ENCODE data around the gene NOP14. TPM values are rescaled to one million over a fixed set of nuclear protein-coding genes. Genes with fewer than 3 reads are reported as not detected.

NOP14 gene
- total and polyA plus RNA-seq, 2 of the 8 experiments (the other 6 are each of a cell fraction or from before 2014, with no cell fraction given), result 8.6 to 45.3 TPM

DNA sequence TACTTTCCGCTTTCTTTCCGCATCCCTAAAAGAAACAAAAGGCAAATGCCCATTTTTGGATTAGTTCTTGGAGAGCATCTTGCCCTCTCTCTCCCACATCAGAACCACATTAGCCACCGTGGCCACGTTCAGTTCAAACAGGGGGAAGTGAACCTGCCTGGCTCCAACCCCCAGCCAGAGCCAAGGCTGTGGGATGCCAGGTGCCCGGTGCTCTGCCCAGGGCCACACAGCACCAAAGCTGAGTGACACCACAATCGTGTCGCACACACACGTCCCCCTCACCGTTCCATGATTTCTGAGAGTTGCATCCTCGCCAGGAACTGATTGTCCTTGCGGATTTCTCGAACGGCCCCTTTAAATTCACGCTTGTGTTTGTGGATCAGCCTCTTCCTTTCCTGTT, 24.3 kb downstream of the NOP14 start (continued):
- TF ChIP-seq, protein P1, sequence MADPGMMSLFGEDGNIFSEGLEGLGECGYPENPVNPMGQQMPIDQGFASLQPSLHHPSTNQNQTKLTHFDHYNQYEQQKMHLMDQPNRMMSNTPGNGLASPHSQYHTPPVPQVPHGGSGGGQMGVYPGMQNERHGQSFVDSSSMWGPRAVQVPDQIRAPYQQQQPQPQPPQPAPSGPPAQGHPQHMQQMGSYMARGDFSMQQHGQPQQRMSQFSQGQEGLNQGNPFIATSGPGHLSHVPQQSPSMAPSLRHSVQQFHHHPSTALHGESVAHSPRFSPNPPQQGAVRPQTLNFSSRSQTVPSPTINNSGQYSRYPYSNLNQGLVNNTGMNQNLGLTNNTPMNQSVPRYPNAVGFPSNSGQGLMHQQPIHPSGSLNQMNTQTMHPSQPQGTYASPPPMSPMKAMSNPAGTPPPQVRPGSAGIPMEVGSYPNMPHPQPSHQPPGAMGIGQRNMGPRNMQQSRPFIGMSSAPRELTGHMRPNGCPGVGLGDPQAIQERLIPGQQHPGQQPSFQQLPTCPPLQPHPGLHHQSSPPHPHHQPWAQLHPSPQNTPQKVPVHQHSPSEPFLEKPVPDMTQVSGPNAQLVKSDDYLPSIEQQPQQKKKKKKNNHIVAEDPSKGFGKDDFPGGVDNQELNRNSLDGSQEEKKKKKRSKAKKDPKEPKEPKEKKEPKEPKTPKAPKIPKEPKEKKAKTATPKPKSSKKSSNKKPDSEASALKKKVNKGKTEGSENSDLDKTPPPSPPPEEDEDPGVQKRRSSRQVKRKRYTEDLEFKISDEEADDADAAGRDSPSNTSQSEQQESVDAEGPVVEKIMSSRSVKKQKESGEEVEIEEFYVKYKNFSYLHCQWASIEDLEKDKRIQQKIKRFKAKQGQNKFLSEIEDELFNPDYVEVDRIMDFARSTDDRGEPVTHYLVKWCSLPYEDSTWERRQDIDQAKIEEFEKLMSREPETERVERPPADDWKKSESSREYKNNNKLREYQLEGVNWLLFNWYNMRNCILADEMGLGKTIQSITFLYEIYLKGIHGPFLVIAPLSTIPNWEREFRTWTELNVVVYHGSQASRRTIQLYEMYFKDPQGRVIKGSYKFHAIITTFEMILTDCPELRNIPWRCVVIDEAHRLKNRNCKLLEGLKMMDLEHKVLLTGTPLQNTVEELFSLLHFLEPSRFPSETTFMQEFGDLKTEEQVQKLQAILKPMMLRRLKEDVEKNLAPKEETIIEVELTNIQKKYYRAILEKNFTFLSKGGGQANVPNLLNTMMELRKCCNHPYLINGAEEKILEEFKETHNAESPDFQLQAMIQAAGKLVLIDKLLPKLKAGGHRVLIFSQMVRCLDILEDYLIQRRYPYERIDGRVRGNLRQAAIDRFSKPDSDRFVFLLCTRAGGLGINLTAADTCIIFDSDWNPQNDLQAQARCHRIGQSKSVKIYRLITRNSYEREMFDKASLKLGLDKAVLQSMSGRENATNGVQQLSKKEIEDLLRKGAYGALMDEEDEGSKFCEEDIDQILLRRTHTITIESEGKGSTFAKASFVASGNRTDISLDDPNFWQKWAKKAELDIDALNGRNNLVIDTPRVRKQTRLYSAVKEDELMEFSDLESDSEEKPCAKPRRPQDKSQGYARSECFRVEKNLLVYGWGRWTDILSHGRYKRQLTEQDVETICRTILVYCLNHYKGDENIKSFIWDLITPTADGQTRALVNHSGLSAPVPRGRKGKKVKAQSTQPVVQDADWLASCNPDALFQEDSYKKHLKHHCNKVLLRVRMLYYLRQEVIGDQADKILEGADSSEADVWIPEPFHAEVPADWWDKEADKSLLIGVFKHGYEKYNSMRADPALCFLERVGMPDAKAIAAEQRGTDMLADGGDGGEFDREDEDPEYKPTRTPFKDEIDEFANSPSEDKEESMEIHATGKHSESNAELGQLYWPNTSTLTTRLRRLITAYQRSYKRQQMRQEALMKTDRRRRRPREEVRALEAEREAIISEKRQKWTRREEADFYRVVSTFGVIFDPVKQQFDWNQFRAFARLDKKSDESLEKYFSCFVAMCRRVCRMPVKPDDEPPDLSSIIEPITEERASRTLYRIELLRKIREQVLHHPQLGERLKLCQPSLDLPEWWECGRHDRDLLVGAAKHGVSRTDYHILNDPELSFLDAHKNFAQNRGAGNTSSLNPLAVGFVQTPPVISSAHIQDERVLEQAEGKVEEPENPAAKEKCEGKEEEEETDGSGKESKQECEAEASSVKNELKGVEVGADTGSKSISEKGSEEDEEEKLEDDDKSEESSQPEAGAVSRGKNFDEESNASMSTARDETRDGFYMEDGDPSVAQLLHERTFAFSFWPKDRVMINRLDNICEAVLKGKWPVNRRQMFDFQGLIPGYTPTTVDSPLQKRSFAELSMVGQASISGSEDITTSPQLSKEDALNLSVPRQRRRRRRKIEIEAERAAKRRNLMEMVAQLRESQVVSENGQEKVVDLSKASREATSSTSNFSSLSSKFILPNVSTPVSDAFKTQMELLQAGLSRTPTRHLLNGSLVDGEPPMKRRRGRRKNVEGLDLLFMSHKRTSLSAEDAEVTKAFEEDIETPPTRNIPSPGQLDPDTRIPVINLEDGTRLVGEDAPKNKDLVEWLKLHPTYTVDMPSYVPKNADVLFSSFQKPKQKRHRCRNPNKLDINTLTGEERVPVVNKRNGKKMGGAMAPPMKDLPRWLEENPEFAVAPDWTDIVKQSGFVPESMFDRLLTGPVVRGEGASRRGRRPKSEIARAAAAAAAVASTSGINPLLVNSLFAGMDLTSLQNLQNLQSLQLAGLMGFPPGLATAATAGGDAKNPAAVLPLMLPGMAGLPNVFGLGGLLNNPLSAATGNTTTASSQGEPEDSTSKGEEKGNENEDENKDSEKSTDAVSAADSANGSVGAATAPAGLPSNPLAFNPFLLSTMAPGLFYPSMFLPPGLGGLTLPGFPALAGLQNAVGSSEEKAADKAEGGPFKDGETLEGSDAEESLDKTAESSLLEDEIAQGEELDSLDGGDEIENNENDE (IDR thresholded peaks at IDR 0.05; ENCODE audit: insufficient replicate concordance, low read length), result no peak
- no peak for TF ChIP-seq ZNF274 (IDR thresholded peaks at IDR 0.05; ENCODE audit: borderline replicate concordance, extremely low read depth, low read length)
